COLO668 (cell line): ENCODE results near the gene ABHD16B.
"Not testable (repeated sequence)": the region's sequence is repeated elsewhere in the genome, so short reads cannot be mapped to it uniquely, and the experiment has no call there.

Source experiments
- DNase-seq: peaks from one replicate; lab custom pipeline; 2025; ENCODE audit not compliant: unreplicated experiment; lab: John Stamatoyannopoulos, UW

The ABHD16B gene

GRCh38 chr20:63834491-63834880, 26.8 kb upstream of the ABHD16B start:
- DNase-seq, result no peak

- DNase-seq, result peak; percentile 82
Measured at GRCh38 chr20:63835021-63835858, 26.1 kb upstream of the ABHD16B start.

- no peak for DNase-seq
Measured at GRCh38 chr20:63836458-63837344, 24.6 kb upstream of the ABHD16B start.

- no peak for DNase-seq
Measured at GRCh38 chr20:63837479-63837878, 23.8 kb upstream of the ABHD16B start.

GRCh38 chr20:63839620-63840019, 21.7 kb upstream of the ABHD16B start:
- DNase-seq, result no peak

- DNase-seq, result no peak
Measured at GRCh38 chr20:63840405-63840828, 20.9 kb upstream of the ABHD16B start.

GRCh38 chr20:63842258-63842657, 19.0 kb upstream of the ABHD16B start:
- DNase-seq, result no peak

- DNase-seq, result no peak
Measured at GRCh38 chr20:63843222-63843621, 18.1 kb upstream of the ABHD16B start.

GRCh38 chr20:63843778-63844177, 17.5 kb upstream of the ABHD16B start:
- DNase-seq, result no peak

GRCh38 chr20:63844511-63844991, 16.7 kb upstream of the ABHD16B start:
- DNase-seq, result no peak

- DNase-seq, result no peak
Measured at GRCh38 chr20:63846128-63846771, 15.0 kb upstream of the ABHD16B start.

- DNase-seq, result no peak
Measured at GRCh38 chr20:63846888-63847236, 14.4 kb upstream of the ABHD16B start.

- DNase-seq, result no peak
Measured at GRCh38 chr20:63847237-63848002, 13.9 kb upstream of the ABHD16B start.

- no peak for DNase-seq
Measured at GRCh38 chr20:63848003-63848911, 13.0 kb upstream of the ABHD16B start.

GRCh38 chr20:63850689-63851547, 10.4 kb upstream of the ABHD16B start:
- DNase-seq, result no peak

GRCh38 chr20:63851548-63851943, 9.8 kb upstream of the ABHD16B start:
- not testable (repeated sequence) for DNase-seq

GRCh38 chr20:63853733-63854068, 7.6 kb upstream of the ABHD16B start:
- not testable (repeated sequence) for DNase-seq

- no peak for DNase-seq
Measured at GRCh38 chr20:63854069-63854765, 7.1 kb upstream of the ABHD16B start.
